ENCODE measurements around the gene KLHL2.

Gene KLHL2

DNA sequence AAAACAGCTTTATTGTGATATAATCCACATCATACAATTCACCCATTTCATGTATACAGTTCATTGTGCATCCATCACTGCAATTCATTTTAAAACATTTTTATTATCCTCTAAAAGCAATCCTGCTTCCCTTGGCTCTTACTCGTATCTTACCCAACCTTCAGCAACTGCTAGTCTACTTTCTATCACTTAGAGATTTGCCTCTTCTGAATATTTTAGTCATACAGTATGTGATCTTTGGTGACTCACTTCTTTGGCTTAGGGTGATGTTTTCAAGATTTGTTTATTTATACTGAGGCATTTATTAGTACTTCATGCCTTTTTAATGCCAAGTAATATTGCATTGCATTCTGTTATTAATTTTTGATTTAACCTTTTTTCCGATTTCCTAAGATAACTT, 105.1 kb downstream of the KLHL2 start:
- no peak overlapping the region for H3K27ac Mint-ChIP-seq
- H3K4me1 Mint-ChIP-seq: no peaks in the 10 kb centered on the region
- H3K9me3 Mint-ChIP-seq: no peaks in the 10 kb centered on the region
- H3K27me3 Mint-ChIP-seq: no peaks in the 10 kb centered on the region
- no peak for ATAC-seq
- no peak overlapping the region for H3K4me3 Mint-ChIP-seq
- peaks cover 52% of the 10 kb centered on the region for H3K36me3 Mint-ChIP-seq

DNA sequence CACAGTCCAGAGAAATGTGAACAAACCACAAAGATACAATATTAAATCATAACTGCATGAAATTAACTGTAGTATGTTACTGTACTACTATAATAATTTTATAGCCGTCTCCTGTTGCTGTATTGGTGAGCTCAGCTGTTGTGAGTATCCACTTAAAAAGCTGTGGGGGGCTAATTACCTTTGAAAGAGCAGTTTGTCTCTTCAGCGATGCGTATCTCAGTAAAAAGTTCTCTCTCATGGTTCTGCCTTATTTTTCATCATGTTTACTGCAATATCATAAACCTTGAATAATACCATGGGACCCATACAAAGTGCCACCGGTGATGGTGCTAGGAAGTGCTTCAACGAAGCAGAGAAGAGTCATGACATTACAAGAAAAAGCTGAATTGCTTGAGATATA, 111.7 kb downstream of the KLHL2 start:
- no peaks in the 10 kb centered on the region for H3K27me3 Mint-ChIP-seq
- H3K27ac Mint-ChIP-seq: no peak overlapping the region
- H3K36me3 Mint-ChIP-seq: peaks cover 18% of the 10 kb centered on the region
- H3K4me3 Mint-ChIP-seq: no peak overlapping the region
- no peaks in the 10 kb centered on the region for H3K9me3 Mint-ChIP-seq
- no peak for ATAC-seq
- peaks cover 8% of the 10 kb centered on the region for H3K4me1 Mint-ChIP-seq

DNA sequence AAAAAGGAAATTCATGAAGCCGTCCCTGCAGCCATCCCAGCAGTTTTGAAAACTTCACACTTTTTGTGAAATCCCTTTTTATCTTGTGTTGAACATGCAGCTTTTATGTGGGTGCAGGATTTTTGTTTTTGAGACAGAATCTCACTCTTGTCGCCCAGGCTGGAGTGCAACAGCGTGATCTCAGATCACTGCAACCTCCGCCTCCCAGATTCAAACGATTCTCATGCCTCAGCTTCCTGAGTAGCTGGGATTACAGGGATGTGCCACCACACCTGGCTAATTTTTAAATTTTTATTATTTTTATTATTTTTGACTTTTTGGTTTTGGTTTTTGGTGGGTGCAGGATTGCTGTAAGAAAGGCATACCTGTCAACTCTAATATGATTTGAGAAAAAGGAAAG, 112.1 kb downstream of the KLHL2 start:
- Mint-ChIP-seq H3K9me3 (no peaks in the 10 kb centered on the region), H3K4me3 (no peak overlapping the region), H3K4me1 (peaks cover 8% of the 10 kb centered on the region), H3K27ac (no peak overlapping the region), H3K36me3 (peaks cover 15% of the 10 kb centered on the region), H3K27me3 (no peaks in the 10 kb centered on the region)
- ATAC-seq: no peak

DNA sequence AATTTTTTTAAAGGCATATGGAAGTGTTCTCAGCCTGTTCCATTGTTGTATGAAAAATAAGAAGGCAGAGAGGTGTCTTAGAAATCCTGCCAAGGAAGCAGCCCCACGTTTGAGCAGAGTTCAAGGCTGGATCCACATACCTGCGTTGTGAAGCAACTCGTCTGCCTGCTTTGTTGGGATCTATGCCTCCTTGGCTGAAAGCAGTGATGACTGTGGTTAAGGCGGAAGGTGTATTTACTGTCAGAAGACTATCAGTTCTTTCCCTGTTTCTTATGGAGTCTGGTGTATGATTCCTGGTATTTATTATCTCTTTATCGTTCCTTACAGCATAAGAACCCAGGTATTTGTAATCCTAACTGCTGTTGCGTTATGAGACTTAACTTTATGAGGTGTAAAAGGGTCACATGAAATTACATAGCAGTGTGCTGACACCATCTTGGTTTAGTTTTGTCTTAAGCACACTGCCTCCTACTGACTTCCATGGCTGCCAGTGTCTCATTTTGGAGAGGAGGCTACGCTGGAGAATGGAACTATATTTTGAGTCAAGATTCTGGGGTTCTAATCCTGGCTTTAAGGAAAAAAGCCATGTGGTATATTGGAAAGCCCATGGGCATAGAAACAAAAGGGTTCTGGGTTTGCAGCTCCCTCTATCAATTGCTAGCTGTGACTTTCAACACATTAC, 117.0 kb downstream of the KLHL2 start:
- Mint-ChIP-seq H3K27me3 (no peaks in the 10 kb centered on the region), H3K4me3 (no peak overlapping the region), H3K36me3 (peaks cover 11% of the 10 kb centered on the region), H3K27ac (no peak overlapping the region), H3K9me3 (no peaks in the 10 kb centered on the region), H3K4me1 (peaks cover 21% of the 10 kb centered on the region)
- ATAC-seq: no peak

DNA sequence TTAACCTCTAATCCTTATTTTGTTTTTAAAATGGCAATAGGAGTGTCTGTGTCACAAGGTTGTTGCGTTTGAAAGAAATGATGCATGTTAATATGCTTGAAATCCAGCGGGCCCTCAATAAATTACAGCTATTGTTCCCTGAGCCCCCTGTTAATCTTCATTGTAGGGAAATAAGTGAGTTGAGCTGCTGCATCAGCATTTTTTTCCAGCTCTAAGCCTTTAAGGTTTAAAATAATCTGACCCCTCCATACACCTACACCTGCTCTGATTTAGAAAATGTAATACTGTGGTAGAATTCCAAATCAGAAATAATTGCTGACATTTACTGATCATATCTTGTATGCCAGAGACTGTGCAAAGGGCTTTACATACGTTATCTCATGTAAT, 117.5 kb downstream of the KLHL2 start:
- H3K27me3 Mint-ChIP-seq: no peaks in the 10 kb centered on the region
- H3K36me3 Mint-ChIP-seq: peaks cover 5% of the 10 kb centered on the region
- H3K9me3 Mint-ChIP-seq: no peaks in the 10 kb centered on the region
- no peak overlapping the region for H3K27ac Mint-ChIP-seq
- H3K4me3 Mint-ChIP-seq: no peak overlapping the region
- peaks cover 21% of the 10 kb centered on the region for H3K4me1 Mint-ChIP-seq
- ATAC-seq: no peak

DNA sequence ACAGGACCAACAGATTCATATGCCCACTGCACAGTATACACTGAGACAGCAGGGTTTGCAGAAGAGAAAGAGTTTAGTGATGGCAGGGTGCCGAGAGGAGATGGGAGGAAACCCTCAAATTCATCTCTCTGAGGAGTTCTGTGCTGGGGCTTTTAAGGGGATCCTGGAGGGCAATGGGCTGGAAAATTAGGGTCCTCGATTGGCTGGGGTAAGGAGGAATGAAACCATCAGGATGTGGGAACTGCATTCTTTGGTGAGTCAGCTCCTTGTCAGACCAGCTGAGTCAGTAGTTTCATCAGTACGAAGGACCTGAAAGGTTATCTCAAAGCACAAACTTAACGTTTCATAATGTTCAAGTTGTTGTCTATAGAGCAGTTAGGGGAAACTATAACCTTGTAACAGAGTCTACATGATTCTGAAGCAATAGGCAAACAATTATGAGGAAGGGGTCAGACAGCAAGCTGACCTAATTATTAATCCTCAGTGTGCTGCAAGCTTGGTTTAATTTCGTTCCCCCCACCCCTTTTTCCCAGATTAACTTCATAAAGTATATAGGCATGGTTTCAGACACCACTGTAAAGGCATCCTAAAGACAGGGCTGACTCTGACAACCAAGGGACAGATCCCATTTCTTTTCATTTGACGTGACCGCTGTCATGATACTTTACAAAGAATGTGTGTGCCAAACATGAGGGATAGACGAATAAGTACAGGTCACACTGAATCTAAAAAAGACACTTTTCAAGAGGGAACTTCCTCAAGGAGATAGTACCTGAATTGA, 118.6 kb downstream of the KLHL2 start:
- H3K27me3 Mint-ChIP-seq: no peaks in the 10 kb centered on the region
- peak overlapping the region; percentile 18 for H3K4me3 Mint-ChIP-seq
- H3K36me3 Mint-ChIP-seq: peaks cover 12% of the 10 kb centered on the region
- no peaks in the 10 kb centered on the region for H3K9me3 Mint-ChIP-seq
- no peak overlapping the region for H3K27ac Mint-ChIP-seq
- ATAC-seq: no peak
- peaks cover 26% of the 10 kb centered on the region for H3K4me1 Mint-ChIP-seq

DNA sequence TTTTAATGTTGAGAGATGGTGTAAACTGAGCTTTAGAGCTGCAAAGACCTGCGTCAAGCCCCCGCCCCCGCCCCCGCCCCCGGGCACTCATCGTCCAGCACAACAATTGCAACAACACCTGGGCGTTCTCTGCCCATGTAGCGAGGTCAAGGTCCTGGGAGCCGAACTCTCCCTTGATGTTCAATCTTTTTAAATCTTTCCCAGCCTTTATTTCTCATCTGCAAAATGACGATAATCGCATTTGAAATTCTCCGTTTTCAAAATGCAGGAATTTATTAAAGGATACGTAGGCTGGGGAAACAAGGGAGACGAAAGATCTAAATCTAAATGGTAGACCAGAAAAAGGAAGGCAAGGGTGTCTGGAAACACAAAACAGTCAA, 119.5 kb downstream of the KLHL2 start:
- Mint-ChIP-seq H3K9me3 (no peaks in the 10 kb centered on the region), H3K36me3 (peaks cover 21% of the 10 kb centered on the region), H3K4me1 (peaks cover 30% of the 10 kb centered on the region), H3K27ac (no peak overlapping the region), H3K27me3 (no peaks in the 10 kb centered on the region), H3K4me3 (no peak overlapping the region)
- no peak for ATAC-seq

DNA sequence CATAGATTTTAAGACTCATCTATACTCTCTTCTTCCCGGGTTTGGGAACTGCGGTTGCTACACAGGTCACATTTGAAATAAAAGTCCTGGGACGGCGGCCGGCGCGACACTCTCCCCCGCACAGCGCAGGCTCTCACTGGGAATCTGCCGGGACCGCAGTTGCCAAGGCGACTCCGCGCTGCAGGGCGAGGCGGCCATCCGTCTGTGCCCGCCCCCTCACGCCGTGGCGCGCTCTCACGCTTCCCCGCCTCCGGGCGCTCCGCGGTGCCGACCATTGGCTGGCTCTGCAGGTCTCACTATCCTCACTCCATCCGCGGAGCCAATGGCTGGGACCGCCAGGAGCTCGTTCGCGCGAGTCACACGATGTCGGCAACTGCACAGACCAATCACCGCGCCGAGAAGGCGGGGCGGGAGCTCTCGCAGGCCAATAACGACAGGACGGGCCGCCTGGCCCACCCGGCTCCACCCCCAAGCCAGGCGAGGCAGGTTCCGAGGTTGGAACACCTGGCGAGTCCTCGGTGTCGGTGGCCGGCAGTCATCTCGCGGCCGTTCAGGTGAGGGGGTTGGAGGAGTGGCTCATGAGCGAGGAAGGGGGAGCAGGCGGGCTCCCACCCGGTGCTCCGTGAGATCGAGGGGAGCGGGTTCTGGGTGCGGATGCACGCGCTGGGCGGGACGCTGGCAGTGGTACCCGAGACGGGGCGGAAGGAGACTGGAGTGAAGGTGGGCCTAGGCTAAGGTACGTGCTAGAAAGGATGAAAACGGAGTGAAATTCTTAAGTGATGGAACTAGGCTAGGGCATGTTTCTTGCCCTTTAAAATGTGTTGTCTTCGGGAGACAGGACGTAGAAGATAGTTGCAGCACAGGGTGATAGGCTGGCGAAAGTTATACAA, 120.1 kb downstream of the KLHL2 start, which contains the start of gene MSMO1:
TSS of gene MSMO1 (plus strand) at position 459 of the 890 bp plus-strand sequence. CDS start 5,702 bp downstream, outside the sequence.
- H3K36me3 Mint-ChIP-seq: peaks cover 28% of the 10 kb centered on the region
- H3K9me3 Mint-ChIP-seq: no peaks in the 10 kb centered on the region
- H3K4me3 Mint-ChIP-seq: no peak within 1 kb of the TSS

DNA sequence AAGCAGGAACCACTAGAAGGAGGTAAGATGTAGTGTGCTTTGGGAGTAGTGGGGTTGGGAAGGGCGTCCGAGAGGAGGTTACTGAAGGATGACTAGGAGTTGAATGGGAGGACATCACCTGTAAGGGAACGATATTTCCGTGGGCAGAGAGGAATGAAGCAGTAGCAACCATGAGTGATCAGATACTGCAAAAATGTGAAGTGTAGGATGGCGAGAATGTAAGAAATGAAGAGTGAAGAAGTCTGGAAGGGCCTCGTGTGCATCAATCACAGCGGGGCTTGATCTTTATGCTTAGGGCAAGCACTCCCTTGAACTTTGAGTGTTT, 120.7 kb downstream of the KLHL2 start:
- Mint-ChIP-seq H3K27ac (no peak overlapping the region), H3K4me3 (no peak overlapping the region), H3K9me3 (no peaks in the 10 kb centered on the region), H3K4me1 (peaks cover 42% of the 10 kb centered on the region), H3K27me3 (no peaks in the 10 kb centered on the region), H3K36me3 (peaks cover 33% of the 10 kb centered on the region)
- ATAC-seq: no peak

More for the DNA sequence above, 120.1 kb downstream of the KLHL2 start, which contains the start of gene MSMO1:
- Mint-ChIP-seq H3K4me1 (peaks cover 37% of the 10 kb centered on the region), H3K27ac (no peak within 1 kb of the TSS), H3K27me3 (no peaks in the 10 kb centered on the region)
- ATAC-seq: peak; percentile 100

DNA sequence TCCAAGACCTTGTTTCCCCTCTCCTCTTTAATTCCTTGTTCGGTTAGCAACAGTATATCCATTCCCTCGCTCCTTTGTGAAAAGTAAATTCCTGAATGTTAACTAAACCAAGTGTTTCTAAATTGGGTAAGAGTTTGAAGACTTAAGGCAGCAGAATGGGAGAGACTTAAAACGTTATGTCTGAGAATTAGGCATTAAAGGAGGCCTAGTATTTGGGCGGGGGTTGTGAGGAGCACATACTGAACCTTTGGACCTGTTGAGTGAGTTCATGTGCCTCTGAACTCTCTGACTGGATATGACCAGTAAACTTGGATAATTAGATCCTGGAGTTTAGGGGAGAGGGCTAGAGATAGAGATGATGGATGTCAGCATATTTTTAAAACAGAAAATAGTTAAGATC, 121.3 kb downstream of the KLHL2 start:
- H3K4me3 Mint-ChIP-seq: no peak overlapping the region
- no peak for ATAC-seq
- no peak overlapping the region for H3K27ac Mint-ChIP-seq
- H3K36me3 Mint-ChIP-seq: peaks cover 28% of the 10 kb centered on the region
- peaks cover 42% of the 10 kb centered on the region for H3K4me1 Mint-ChIP-seq
- H3K9me3 Mint-ChIP-seq: no peaks in the 10 kb centered on the region
- H3K27me3 Mint-ChIP-seq: no peaks in the 10 kb centered on the region

DNA sequence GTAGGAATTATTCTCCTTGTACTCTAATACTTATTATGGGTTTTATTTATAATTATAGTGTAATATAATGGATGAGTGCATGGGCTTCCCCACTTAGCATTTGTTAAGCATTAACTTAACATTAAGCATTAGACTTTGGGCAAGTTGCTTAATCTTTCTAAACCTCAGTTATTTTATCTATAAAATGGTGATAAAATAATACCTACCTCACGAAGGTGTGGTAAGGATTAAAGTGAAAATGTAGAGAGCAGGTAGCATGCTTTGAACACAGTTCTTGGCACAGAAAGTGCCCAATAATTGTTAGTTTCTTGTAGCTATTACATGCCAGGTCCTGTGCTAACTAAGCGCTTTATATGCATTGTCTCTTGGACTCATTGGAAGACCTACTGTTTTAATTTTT, 122.7 kb downstream of the KLHL2 start:
- peaks cover 44% of the 10 kb centered on the region for H3K4me1 Mint-ChIP-seq
- H3K4me3 Mint-ChIP-seq: peak overlapping the region; percentile 56
- ATAC-seq: no peak
- peaks cover 31% of the 10 kb centered on the region for H3K36me3 Mint-ChIP-seq
- H3K9me3 Mint-ChIP-seq: no peaks in the 10 kb centered on the region
- H3K27ac Mint-ChIP-seq: no peak overlapping the region
- no peaks in the 10 kb centered on the region for H3K27me3 Mint-ChIP-seq

DNA sequence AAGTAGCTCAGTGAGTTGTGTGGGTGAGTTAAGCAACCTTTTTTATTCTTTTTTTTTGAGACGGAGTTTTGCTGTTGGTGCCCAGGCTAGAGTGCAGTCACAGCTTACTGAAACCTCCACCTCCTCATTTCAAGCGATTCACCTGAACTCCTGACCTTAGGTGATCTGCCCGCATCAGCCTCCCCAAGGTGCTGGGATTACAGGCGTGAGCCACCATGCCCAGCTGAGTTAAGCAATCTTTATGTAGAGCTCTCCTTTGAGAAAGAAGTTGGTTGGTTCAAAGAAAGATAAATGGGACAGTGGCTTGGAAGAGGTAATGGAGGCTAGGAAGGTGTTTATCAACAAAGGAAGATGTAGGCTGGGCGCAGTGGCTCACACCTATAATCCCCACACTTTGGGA, 123.3 kb downstream of the KLHL2 start:
- no peaks in the 10 kb centered on the region for H3K9me3 Mint-ChIP-seq
- peak overlapping the region; percentile 65 for H3K27ac Mint-ChIP-seq
- H3K27me3 Mint-ChIP-seq: no peaks in the 10 kb centered on the region
- H3K4me3 Mint-ChIP-seq: peak overlapping the region; percentile 49
- peaks cover 37% of the 10 kb centered on the region for H3K36me3 Mint-ChIP-seq
- H3K4me1 Mint-ChIP-seq: peaks cover 45% of the 10 kb centered on the region
- no peak for ATAC-seq

DNA sequence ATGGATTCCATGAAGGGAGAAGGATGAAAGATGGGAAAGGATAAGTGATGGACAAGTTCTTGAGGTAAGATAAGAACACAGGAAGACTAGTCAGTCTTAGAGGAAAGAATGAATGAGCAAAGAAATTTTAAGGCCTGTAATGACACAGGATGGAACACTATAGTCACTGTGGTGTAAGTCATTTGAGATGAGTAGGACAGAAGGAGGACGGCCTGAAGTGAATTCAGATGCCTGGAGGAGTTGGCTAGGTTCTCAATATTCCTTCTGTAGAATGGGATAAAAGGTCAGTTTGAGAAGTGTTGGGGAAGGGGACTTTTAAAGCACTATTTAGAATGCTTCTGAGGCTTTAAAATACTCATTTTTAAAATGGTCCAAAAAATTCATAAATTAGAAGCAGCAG, 124.0 kb downstream of the KLHL2 start:
- peak overlapping the region; percentile 65 for H3K27ac Mint-ChIP-seq
- H3K4me1 Mint-ChIP-seq: peaks cover 38% of the 10 kb centered on the region
- no peaks in the 10 kb centered on the region for H3K9me3 Mint-ChIP-seq
- H3K27me3 Mint-ChIP-seq: no peaks in the 10 kb centered on the region
- H3K4me3 Mint-ChIP-seq: peak overlapping the region; percentile 49
- H3K36me3 Mint-ChIP-seq: peaks cover 37% of the 10 kb centered on the region
- ATAC-seq: no peak

DNA sequence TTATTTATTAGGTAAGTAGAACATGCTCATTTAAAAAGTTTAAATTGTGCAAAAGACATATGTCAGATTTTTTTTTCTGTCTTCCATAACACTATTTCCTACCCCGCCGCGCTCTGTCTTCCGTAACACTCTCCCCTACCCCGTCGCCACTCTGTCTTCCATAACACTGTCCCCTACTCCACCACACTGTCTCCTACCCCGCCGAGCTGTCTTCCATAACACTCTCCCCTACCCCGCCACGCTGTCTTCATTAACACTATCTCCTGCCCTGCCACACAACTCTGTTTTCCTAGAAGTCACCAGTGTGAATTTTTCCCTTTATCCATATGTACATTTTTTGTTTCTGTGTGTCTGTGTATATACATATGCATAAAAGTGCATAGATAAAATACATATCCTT, 124.5 kb downstream of the KLHL2 start:
- Mint-ChIP-seq H3K4me3 (peak overlapping the region; percentile 51), H3K4me1 (peaks cover 36% of the 10 kb centered on the region), H3K27ac (peak overlapping the region; percentile 4), H3K36me3 (peaks cover 37% of the 10 kb centered on the region), H3K27me3 (no peaks in the 10 kb centered on the region), H3K9me3 (no peaks in the 10 kb centered on the region)
- ATAC-seq: no peak

DNA sequence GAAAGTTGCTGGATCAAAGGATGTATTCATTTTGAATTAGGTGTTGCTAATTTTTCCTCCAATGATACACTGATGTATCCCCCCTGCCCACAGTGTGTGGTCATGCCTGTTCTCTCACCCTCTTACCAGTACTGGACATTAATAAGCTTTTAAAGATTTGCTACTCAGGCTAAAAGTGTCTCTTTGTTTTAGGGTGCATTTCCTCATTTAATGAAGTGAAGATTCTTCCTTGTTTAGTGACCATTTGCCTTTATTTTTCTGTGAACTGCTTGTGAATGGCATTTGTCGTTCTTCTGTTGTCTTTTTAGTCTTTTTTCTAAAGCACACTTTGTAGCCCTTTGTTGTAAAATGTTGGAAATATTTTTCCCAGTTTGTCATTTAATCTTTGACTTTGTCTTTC, 125.1 kb downstream of the KLHL2 start:
- Mint-ChIP-seq H3K27ac (peak overlapping the region; percentile 4), H3K4me1 (peaks cover 36% of the 10 kb centered on the region), H3K4me3 (peak overlapping the region; percentile 51), H3K9me3 (no peaks in the 10 kb centered on the region), H3K27me3 (no peaks in the 10 kb centered on the region), H3K36me3 (peaks cover 37% of the 10 kb centered on the region)
- ATAC-seq: no peak
